ENCODE data around the gene AGAP1.

Gene AGAP1

GRCh38 chr2:235765181-235765820 lies 271.5 kb downstream of the AGAP1 start:
- DNase-seq (ENCODE audit: low read depth in 2 of 2) = no peak

DNA sequence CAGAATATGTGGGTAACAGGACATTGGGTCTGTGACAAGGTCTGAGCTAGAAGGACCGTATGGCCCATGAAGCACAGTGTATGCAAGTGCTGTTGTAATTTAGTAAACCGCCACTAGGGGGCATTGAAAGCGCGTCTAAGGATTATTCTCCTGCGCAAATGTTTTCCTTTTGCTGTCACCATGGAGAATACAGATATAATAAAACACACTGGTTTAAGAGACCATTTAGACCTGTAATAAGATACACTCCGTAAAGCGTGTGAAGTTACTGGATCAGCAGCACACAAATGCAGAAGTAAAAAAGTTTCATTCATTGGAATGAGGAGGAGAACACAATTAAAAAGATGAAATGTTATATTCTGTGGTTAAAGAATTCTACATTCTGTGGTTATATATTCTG lies 272.4 kb downstream of the AGAP1 start:
- DNase-seq (ENCODE audit: low read depth in 2 of 2) = peak; percentile 9 to 20

DNA sequence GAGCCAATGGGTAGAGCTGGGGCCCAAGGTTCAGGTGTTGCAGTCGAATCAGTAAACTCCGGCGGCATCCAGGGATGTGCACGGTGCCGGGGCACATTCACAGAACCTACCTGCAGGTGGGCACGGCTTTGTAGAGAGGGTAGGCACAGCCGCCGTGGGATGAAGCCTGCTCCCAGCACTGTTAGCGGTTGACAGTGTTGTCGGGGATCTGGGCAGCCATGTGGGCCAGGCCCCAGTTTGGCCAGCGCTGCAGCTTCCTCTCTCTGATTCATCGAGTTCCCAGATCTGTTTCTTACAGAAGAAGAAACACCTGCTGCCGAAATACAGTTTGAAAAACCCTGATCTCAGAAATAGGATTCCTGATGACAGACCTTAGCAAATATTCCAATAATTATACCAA lies 274.8 kb downstream of the AGAP1 start:
- no peak for DNase-seq (ENCODE audit: low read depth in 2 of 2)

GRCh38 chr2:235769046-235769445 lies 275.2 kb downstream of the AGAP1 start:
- DNase-seq (ENCODE audit: low read depth in 2 of 2) = no peak

GRCh38 chr2:235770909-235771820 lies 277.3 kb downstream of the AGAP1 start:
- DNase-seq (ENCODE audit: low read depth in 2 of 2) = no peak

GRCh38 chr2:235773188-235773928 lies 279.5 kb downstream of the AGAP1 start:
- no peak for DNase-seq (ENCODE audit: low read depth in 2 of 2)

- DNase-seq (ENCODE audit: low read depth in 2 of 2) = no peak
Measured at GRCh38 chr2:235774153-235774870, 280.5 kb downstream of the AGAP1 start.

- no peak for DNase-seq (ENCODE audit: low read depth in 2 of 2)
Measured at GRCh38 chr2:235776531-235776930, 282.7 kb downstream of the AGAP1 start.

GRCh38 chr2:235779444-235779896 lies 285.6 kb downstream of the AGAP1 start:
- DNase-seq (ENCODE audit: low read depth in 2 of 2) = no peak

DNA sequence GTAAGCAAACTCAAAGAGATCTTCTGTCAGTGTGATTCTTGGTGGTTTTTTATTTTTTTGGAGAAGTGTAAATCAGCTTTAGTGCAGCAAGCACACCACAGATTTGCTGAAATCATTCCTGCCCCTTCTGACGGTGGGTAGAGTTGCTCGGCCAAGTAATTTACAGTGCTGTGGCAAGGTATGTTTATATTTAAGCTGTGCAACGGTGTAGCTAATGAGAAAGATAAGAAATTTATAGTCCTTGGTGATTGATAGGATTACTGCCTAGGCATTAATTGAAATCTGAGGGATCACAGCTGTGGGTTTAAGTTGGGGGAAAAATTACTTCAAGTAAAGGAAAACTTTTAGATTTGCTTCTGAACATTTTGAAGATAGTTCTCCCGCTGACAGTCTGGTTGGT lies 286.6 kb downstream of the AGAP1 start:
- no peak for DNase-seq (ENCODE audit: low read depth in 2 of 2)

GRCh38 chr2:235781775-235782174 lies 287.9 kb downstream of the AGAP1 start:
- no peak for DNase-seq (ENCODE audit: low read depth in 2 of 2)

- DNase-seq (ENCODE audit: low read depth in 2 of 2) = no peak
Measured at GRCh38 chr2:235784788-235785187, 290.9 kb downstream of the AGAP1 start.

GRCh38 chr2:235789552-235789951 lies 295.7 kb downstream of the AGAP1 start:
- DNase-seq (ENCODE audit: low read depth in 2 of 2) = no peak

- DNase-seq (ENCODE audit: low read depth in 2 of 2) = no peak
Measured at GRCh38 chr2:235793163-235793752, 299.4 kb downstream of the AGAP1 start.

DNA sequence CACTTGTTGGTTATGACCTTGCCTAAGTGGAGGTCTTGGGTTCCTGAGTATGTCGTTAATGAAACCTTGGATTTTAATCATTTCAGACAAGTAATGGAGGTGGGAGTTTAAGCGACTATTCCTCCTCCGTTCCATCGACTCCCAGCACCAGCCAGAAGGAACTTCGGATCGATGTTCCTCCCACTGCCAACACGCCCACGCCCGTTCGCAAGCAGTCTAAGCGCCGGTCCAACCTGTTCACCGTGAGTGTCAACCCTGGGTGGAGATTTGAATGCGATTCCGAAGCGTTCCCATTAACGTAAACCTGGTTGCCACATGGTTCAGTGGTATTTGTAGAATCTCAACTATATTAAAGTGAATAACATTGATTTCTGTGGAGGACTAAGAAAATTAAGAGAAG lies 305.4 kb downstream of the AGAP1 start:
- DNase-seq (ENCODE audit: low read depth in 2 of 2) = no peak

DNA sequence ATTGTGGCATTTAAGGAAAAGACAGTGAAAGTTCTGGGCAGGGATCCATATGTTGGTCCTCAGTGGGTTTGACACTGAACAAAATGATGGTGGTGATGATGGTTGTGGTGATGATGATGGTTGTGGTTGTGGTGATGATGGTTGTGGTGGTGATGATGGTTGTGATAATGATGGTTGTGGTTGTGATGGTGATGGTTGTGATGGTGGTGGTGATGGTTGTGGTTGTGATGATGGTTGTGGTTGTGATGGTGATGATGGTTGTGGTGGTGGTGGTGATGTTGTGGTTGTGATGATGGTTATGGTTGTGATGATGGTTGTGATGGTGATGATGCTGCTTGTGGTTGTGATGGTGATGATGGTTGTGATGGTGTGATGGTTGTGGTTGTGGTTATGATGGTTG lies 308.7 kb downstream of the AGAP1 start:
- no peak for DNase-seq (ENCODE audit: low read depth in 2 of 2)

DNA sequence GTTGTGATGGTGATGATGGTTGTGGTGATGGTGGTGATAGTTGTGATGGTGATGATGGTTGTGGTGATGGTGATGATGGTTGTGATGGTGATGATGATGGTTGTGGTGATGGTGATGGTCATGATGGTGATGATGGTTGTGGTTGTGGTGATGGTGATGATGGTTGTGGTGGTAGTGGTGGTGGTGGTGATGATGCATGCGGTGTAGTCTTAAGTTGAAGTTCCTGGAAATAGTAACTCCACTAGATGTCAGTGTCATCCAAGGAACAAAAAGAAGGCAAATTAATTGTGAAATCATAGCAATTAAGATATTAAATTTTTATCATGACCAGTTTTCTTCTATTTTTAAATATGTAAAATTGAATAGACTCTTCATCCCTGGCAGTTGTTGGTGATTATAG lies 309.2 kb downstream of the AGAP1 start:
- no peak for DNase-seq (ENCODE audit: low read depth in 2 of 2)

GRCh38 chr2:235804676-235805075 lies 310.8 kb downstream of the AGAP1 start:
- DNase-seq (ENCODE audit: low read depth in 2 of 2) = no peak

- no peak for DNase-seq (ENCODE audit: low read depth in 2 of 2)
Measured at GRCh38 chr2:235806986-235807750, 313.3 kb downstream of the AGAP1 start.

DNA sequence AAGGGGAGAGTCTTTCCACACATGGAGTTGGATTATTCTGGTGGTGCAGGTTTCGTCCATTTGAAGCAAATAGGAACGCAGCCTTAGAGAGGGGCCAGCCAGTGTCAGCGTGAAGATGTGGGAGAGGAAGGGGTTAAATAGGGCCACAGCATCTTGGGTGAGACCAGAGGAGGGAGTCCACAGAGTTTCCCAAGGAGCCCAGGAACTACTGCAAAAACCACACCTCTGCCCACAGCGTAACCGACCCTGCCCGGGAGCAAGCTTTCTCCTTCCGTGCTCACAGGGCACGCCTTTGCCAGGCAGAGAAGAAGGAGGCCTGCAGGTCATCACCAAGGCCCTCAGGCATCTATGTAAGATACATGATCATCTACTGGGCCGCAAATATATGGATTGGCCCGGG lies 314.5 kb downstream of the AGAP1 start:
- no peak for DNase-seq (ENCODE audit: low read depth in 2 of 2)

DNA sequence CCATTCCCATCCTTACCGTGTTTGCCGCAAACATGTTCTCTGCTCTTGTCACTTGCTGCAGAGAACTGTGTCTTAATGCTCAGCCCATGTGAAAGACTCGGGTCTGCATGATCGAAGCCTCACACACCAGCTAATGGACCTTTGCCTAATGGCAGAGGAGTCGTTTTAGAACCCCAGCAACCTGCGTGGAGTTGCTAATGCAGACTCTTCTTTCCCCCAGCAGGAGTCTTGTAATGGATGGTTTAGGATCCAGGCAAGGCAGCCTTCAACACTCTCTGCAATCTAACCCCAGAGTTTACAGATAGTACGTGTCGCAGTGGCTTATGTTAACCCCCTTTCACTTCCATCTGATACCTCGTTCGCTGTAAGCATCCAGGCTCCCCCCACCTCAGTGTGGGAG lies 316.4 kb downstream of the AGAP1 start:
- no peak for DNase-seq (ENCODE audit: low read depth in 2 of 2)
